ENCODE data around the gene MRC1. TPM values are rescaled to one million over a fixed set of nuclear protein-coding genes. Genes with fewer than 3 reads are reported as not detected.

Gene MRC1
- total and polyA plus RNA-seq, 9 of the 15 experiments (the other 6 are each of a cell fraction or from before 2014, with no cell fraction given), result 0.01 to 0.20 (median 0.03) TPM; not detected in 5

GRCh38 chr10:17764142-17764541 lies 45.0 kb upstream of the MRC1 start (continued):
- no peak for TF ChIP-seq ASH1L (IDR thresholded peaks at IDR 0.05; ENCODE audit: borderline replicate concordance, low read depth, partially characterized antibody)
- no peak for TF ChIP-seq MBD1 (CRISPR knock-in tag; IDR thresholded peaks at IDR 0.05)
- no peak for TF ChIP-seq NEUROD1 (IDR thresholded peaks at IDR 0.05; ENCODE audit: borderline replicate concordance, low read depth, low read length, partially characterized antibody)
- no peak for TF ChIP-seq PHF21A (IDR thresholded peaks at IDR 0.05; ENCODE audit: borderline replicate concordance, low read depth)
- no peak for TF ChIP-seq POLR2H (tag; IDR thresholded peaks at IDR 0.05; ENCODE audit: low read depth)
- TF ChIP-seq MLX (CRISPR knock-in tag; conservative IDR thresholded peaks at IDR 0.05), result no peak
- TF ChIP-seq ZNF764 (CRISPR knock-in tag; IDR thresholded peaks at IDR 0.05; ENCODE audit: low read depth), result no peak
- TF ChIP-seq ZC3H4 (CRISPR knock-in tag; IDR thresholded peaks at IDR 0.05; ENCODE audit: borderline replicate concordance), result no peak
- no peak for TF ChIP-seq ELF2 (CRISPR knock-in tag; IDR thresholded peaks at IDR 0.05)
- no peak for TF ChIP-seq PCBP1 (IDR thresholded peaks at IDR 0.05; ENCODE audit: low read depth, low read length, poor library complexity, severe bottlenecking)
- TF ChIP-seq IRF1 (CRISPR knock-in tag; IDR thresholded peaks at IDR 0.05; ENCODE audit: borderline replicate concordance), result no peak

Data from K562 (cell line).